ENCODE results near the gene ZNHIT1.

The ZNHIT1 gene

DNA sequence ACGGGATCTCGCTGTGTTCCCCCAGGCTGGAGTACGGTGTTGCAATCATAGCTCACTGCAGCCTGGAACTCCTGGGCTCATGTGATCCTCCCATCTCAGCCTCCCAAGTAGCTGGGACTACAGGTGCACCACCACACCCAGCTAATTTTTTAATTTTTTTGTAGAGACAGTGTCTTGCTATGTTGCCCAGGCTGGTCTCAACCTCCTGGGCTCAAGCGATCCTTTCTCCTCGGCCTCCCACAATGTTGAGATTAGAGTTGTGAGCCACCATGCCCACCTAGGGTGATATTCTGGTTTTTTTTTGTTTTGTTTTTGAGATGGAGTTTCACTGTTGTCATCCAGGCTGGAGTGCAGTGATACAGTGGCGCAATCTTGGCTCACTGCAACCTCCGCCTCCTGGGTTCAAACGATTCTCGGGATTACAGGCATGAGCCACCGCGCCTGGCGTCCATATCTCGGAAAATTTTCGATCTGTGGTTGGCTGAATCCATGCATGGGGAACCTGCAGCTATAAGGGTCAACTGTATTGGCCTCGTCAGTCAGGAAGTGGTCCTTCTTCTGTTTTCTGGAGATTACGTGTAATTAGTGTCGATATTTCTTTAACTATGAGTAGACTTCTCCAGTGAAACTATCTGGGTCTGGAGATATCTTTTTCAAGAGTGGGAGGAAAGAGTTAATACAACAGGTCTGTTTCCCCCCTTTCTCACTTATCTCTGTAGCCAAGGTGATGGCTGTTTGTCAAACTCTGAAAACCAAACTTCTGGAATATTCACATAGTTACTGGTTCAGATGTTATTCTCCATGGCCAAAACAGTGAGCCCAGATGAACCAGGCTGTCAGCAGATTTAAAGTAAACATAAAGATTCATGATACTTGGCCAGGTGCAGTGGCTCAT is 47.9 kb downstream of the ZNHIT1 start:
- H3K4me1 Mint-ChIP-seq, result no peaks in the 10 kb centered on the region
- ATAC-seq (no peak), DNase-seq (ENCODE audit: low spot score in 2 of 2) (no peak)
- H3K36me3 Mint-ChIP-seq, result no peaks in the 10 kb centered on the region
- H3K4me3 Mint-ChIP-seq, result no peak overlapping the region
- H3K9me3 Mint-ChIP-seq, result no peaks in the 10 kb centered on the region
- H3K27ac Mint-ChIP-seq, result no peak overlapping the region

GRCh38 chr7:101269664-101270063 is 51.7 kb downstream of the ZNHIT1 start:
- Mint-ChIP-seq H3K9me3 (no peaks in the 10 kb centered on the region), H3K27ac (no peak overlapping the region), H3K4me1 (no peaks in the 10 kb centered on the region), H3K4me3 (no peak overlapping the region), H3K36me3 (no peaks in the 10 kb centered on the region)
- no peak for DNase-seq (ENCODE audit: low spot score in 2 of 2)
- no peak for ATAC-seq

DNA sequence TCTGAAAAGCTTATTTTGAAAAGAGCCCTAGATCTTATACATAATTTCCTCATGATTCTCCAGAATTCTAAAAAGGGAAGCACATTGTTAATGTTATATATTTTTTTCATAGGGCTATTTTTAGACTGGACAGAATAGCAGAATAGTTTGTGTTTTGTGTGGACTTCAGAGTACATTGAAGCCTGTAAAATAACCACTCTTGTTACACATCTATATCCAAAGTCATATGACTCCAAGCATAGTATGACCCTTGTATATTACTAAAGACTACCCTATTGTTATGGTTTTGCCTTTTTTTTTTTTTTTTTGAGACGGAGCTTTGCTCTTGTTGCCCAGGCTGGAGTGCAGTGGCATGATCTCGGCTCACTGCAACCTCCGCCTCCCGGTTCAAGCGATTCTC is 53.1 kb downstream of the ZNHIT1 start:
- H3K9me3 Mint-ChIP-seq, result no peaks in the 10 kb centered on the region
- H3K27ac Mint-ChIP-seq, result no peak overlapping the region
- no peaks in the 10 kb centered on the region for H3K36me3 Mint-ChIP-seq
- H3K4me3 Mint-ChIP-seq, result no peak overlapping the region
- DNase-seq (ENCODE audit: low spot score in 2 of 2), result no peak
- ATAC-seq, result no peak
- no peaks in the 10 kb centered on the region for H3K4me1 Mint-ChIP-seq

- Mint-ChIP-seq H3K36me3 (no peaks in the 10 kb centered on the region), H3K9me3 (no peaks in the 10 kb centered on the region), H3K4me3 (no peak overlapping the region), H3K27ac (no peak overlapping the region), H3K4me1 (no peaks in the 10 kb centered on the region)
- ATAC-seq (no peak), DNase-seq (ENCODE audit: low spot score in 2 of 2) (no peak)
Measured at GRCh38 chr7:101273206-101273605, 55.2 kb downstream of the ZNHIT1 start.

Measured in stimulated activated effector memory CD8-positive, alpha-beta T cell treated with anti-CD3 and anti-CD28 coated beads, Interleukin-12 subunit alpha, Interleukin-12 subunit beta, amount 100 ng/mL, for 72 hours (primary cell).